Esophagus muscularis mucosa (tissue), 4 donors: ENCODE data around the gene RIPPLY1.

ENCODE experiments used
- CTCF ChIP-seq, 3 experiments: fragments of 200-600 bp in 2 of 3; fragments of 450-650 bp in 1 of 3; sonication (generic) in 2 of 3; IDR thresholded peaks; one replicate each; pipeline ENCODE4 v1.5.1; 2017 to 2019; ENCODE audit warnings: antibody characterized with exemption in 3 of 3, mild to moderate bottlenecking in 2 of 3, moderate library complexity in 1 of 3
- EP300 ChIP-seq: sonication (generic); formaldehyde crosslinking; IDR thresholded peaks from one replicate; pipeline ENCODE4 v1.6.1; 2017; ENCODE audit warnings: antibody characterized with exemption
- POLR2A ChIP-seq: fragments of 450-650 bp; IDR thresholded peaks from one replicate; pipeline ENCODE4 v1.6.1; 2017; ENCODE audit warnings: antibody characterized with exemption, moderate library complexity, mild to moderate bottlenecking, low read depth

- no peak for TF ChIP-seq CTCF (IDR thresholded peaks at IDR 0.05)
- TF ChIP-seq POLR2A, result no peak
- TF ChIP-seq EP300, result no peak
Observed at GRCh38 chrX:106891762-106892460, 11.2 kb downstream of the RIPPLY1 start.
